ENCODE data around the gene VGLL2. TPM values are rescaled to one million over a fixed set of nuclear protein-coding genes. Genes with fewer than 3 reads are reported as not detected.

VGLL2 gene, protein sequence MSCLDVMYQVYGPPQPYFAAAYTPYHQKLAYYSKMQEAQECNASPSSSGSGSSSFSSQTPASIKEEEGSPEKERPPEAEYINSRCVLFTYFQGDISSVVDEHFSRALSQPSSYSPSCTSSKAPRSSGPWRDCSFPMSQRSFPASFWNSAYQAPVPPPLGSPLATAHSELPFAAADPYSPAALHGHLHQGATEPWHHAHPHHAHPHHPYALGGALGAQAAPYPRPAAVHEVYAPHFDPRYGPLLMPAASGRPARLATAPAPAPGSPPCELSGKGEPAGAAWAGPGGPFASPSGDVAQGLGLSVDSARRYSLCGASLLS
- 0.77 TPM for total RNA-seq (ENCODE audit: unreplicated experiment)
- long read RNA-seq, partial matches to known transcripts, result 1 of 1 reads
- long read RNA-seq, other reads (novel, unspliced or antisense), result 0 of 1 reads

DNA sequence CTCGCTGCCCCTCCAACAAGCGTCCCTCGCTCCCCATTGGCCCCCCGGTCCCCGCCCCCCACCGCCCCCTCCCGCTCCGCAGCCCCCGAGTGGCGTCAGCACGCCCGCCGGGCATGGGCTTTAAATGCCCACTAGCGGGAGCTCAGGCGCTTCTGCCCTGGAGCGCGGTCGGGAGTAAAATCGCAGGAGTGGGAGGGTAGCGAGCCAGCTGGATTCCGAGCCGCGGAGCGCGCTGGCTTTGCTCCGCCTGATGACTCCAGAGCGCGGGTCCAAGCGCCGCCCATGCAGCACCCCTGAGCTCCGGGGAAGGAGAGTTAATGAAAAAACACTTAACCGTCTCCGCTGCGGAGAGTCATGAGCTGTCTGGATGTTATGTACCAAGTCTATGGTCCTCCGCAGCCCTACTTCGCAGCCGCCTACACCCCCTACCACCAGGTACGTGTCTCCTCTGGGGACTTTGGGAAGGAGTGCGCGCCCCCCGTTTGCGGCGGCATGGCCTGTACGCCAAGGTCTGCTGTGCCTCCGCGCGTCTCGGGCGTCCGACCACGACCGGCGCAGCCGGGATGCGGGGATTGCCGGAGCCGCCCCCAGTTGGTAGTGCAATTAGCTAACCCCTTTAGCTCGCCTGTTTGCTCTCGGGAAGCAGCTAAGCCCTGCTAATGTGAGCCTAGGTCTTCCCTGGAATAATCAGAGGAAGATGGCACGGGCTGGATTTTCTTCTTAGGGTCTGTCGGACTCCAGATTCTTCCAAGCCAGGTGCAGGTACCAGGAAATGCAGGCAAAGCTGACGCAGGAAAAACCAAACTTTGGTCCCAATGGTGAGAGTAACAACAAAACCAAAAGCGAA is at the start of gene VGLL2:
TSS of gene VGLL2 (plus strand) at position 149 of the 847 bp plus-strand sequence. CDS start at position 355, 206 bp downstream.
- Mint-ChIP-seq H3K27ac (ENCODE audit: unreplicated experiment) (no peak within 1 kb of the TSS), H3K4me3 (ENCODE audit: unreplicated experiment) (peak within 1 kb of the TSS; percentile 87)

DNA sequence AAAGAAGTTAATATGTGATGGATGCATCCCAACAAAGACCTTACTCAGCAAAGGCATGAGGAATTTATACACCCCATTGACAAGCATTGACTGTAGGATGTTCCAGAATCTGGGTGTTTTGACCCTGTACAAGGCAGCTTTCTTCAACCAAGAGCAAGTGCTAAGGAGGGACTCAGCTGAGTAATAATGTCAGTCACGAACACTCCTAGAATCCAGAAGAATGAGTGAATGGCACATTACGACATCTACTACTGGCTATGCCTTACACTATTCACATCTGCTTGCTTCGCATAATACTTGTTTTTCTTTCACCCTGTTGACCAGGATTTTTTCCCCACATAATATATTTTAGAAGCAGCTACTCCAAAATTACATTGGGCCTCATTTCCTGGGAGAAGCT is 42.5 kb upstream of the VGLL2 start:
- H3K9me3 Mint-ChIP-seq (ENCODE audit: unreplicated experiment), result no peaks in the 10 kb centered on the region
- no peaks in the 10 kb centered on the region for H3K27me3 Mint-ChIP-seq (ENCODE audit: unreplicated experiment)
- DNase-seq (ENCODE audit: low spot score), result no peak
- no peak overlapping the region for H3K27ac Mint-ChIP-seq (ENCODE audit: unreplicated experiment)
- no peaks in the 10 kb centered on the region for H3K4me1 Mint-ChIP-seq (ENCODE audit: unreplicated experiment)
- TF ChIP-seq, protein P1, sequence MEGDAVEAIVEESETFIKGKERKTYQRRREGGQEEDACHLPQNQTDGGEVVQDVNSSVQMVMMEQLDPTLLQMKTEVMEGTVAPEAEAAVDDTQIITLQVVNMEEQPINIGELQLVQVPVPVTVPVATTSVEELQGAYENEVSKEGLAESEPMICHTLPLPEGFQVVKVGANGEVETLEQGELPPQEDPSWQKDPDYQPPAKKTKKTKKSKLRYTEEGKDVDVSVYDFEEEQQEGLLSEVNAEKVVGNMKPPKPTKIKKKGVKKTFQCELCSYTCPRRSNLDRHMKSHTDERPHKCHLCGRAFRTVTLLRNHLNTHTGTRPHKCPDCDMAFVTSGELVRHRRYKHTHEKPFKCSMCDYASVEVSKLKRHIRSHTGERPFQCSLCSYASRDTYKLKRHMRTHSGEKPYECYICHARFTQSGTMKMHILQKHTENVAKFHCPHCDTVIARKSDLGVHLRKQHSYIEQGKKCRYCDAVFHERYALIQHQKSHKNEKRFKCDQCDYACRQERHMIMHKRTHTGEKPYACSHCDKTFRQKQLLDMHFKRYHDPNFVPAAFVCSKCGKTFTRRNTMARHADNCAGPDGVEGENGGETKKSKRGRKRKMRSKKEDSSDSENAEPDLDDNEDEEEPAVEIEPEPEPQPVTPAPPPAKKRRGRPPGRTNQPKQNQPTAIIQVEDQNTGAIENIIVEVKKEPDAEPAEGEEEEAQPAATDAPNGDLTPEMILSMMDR (IDR thresholded peaks at IDR 0.05; ENCODE audit: unreplicated experiment), result no peak
- no peaks in the 10 kb centered on the region for H3K36me3 Mint-ChIP-seq (ENCODE audit: low read depth, unreplicated experiment)
- no peak overlapping the region for H3K4me3 Mint-ChIP-seq (ENCODE audit: unreplicated experiment)

More for the DNA sequence above, at the start of gene VGLL2:
- TF ChIP-seq, protein P1 (IDR thresholded peaks at IDR 0.05; ENCODE audit: unreplicated experiment), result no peak
- DNase-seq (ENCODE audit: low spot score), result peak; percentile 61
- Mint-ChIP-seq H3K36me3 (ENCODE audit: low read depth, unreplicated experiment) (no peaks in the 10 kb centered on the region), H3K9me3 (ENCODE audit: unreplicated experiment) (no peaks in the 10 kb centered on the region), H3K4me1 (ENCODE audit: unreplicated experiment) (peaks cover 3% of the 10 kb centered on the region), H3K27me3 (ENCODE audit: unreplicated experiment) (peaks cover 27% of the 10 kb centered on the region)

DNA sequence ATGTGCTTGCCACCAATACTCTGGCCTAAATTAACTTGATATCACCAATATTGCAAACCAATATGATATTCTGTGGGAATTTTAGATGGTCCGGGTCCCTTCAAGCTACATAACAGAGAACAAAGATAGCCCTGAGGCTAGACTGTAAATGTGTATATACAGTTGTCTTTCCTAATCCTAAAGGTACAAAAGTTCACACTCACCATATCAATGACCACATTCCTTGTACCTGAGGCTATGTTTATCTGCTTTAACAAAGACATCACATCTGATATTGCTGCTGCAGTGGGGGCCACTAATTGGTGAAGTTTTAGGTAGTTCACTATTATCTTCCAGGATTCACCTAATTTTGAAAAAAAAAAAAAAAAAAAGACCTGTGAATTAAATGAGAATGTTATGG is 38.6 kb upstream of the VGLL2 start:
- Mint-ChIP-seq H3K36me3 (ENCODE audit: low read depth, unreplicated experiment) (no peaks in the 10 kb centered on the region), H3K27ac (ENCODE audit: unreplicated experiment) (no peak overlapping the region), H3K9me3 (ENCODE audit: unreplicated experiment) (no peaks in the 10 kb centered on the region), H3K4me1 (ENCODE audit: unreplicated experiment) (no peaks in the 10 kb centered on the region), H3K27me3 (ENCODE audit: unreplicated experiment) (peaks cover 1% of the 10 kb centered on the region), H3K4me3 (ENCODE audit: unreplicated experiment) (no peak overlapping the region)
- DNase-seq (ENCODE audit: low spot score), result no peak
- TF ChIP-seq, protein P1 (IDR thresholded peaks at IDR 0.05; ENCODE audit: unreplicated experiment), result no peak

DNA sequence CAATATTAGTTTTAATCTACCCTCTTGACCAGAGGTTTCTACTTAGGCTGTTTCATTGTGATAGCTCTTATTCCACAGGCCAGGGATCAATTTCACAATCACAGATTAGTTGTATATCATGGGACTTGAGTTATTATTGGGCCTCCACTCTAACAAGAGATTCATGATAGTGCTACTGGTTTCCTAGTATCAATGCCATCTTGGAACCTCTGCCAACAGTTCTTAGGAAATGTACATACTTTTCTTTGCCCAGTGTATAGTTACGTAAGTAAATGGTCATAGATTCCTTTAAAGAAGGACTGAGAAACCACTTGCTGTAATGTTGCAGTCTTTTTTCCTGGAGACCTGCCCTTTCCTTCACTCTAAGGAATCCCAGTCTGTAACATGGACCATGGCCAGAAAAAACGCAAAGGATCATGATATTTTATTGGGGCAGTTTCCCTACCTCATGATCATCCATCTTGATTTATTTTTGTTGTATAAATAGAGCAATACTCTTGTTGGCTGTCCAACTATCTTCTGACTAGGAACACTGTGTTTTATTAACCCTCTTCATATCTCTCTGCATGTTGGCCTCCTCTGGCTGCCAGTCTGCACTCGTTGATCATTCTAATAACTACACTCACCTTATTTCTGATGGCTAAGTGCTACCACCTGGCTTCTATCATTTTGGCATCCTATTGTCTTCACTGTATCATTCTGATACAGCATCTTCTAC is 38.0 kb upstream of the VGLL2 start:
- H3K27ac Mint-ChIP-seq (ENCODE audit: unreplicated experiment), result no peak overlapping the region
- DNase-seq (ENCODE audit: low spot score), result no peak
- no peak overlapping the region for H3K4me3 Mint-ChIP-seq (ENCODE audit: unreplicated experiment)
- TF ChIP-seq, protein P1 (IDR thresholded peaks at IDR 0.05; ENCODE audit: unreplicated experiment), result no peak
- H3K9me3 Mint-ChIP-seq (ENCODE audit: unreplicated experiment), result no peaks in the 10 kb centered on the region
- no peaks in the 10 kb centered on the region for H3K36me3 Mint-ChIP-seq (ENCODE audit: low read depth, unreplicated experiment)
- H3K4me1 Mint-ChIP-seq (ENCODE audit: unreplicated experiment), result no peaks in the 10 kb centered on the region
- peaks cover 1% of the 10 kb centered on the region for H3K27me3 Mint-ChIP-seq (ENCODE audit: unreplicated experiment)

All from endothelial cell (in vitro differentiated cells).